Colonic mucosa (tissue), 4 donors: Measurements from ENCODE around the gene NCAM1. TPM values are rescaled to one million over a fixed set of nuclear protein-coding genes. Genes with fewer than 3 reads are reported as not detected.

Experiments used
- DNase-seq: peaks from one replicate; pipeline ENCODE4 v3.0.0-alpha.2; 2020
- H3K27ac ChIP-seq: fragments of 200-600 bp; one replicate; pipeline ENCODE4 v1.8.0; 2021
- H3K27me3 ChIP-seq: fragments of 200-600 bp; one replicate; pipeline ENCODE4 v1.8.0; 2021
- H3K36me3 ChIP-seq: fragments of 200-600 bp; one replicate; pipeline ENCODE4 v1.8.0; 2021
- H3K4me1 ChIP-seq: fragments of 200-600 bp; one replicate; pipeline ENCODE4 v1.8.0; 2021; ENCODE audit warnings: mild to moderate bottlenecking
- H3K4me3 ChIP-seq: fragments of 200-600 bp; one replicate; pipeline ENCODE4 v1.8.0; 2021
- H3K9ac ChIP-seq, 2 donors: one replicate each; pipeline ENCODE4 v1.7.0; 2013; ENCODE audit warnings: control low read depth in 2 of 2, low read depth in 2 of 2, low read length in 2 of 2
- H3K9me3 ChIP-seq: fragments of 200-600 bp; one replicate; pipeline ENCODE4 v1.8.0; 2021
- CTCF ChIP-seq: fragments of 200-600 bp; IDR thresholded peaks from one replicate; pipeline ENCODE4 v1.8.0; 2022; ENCODE audit warnings: antibody characterized with exemption, mild to moderate bottlenecking
- intact Hi-C: fragments of 100-400 bp; cut with DNase I; formaldehyde crosslinking; loops from one replicate; pipeline ENCODE4 v1.14.1; 2022
- total RNA-seq, 2 donors: library from RNA; stranded (reverse); fragmentation: NEBNext Ultra II Directional in 1 of 2; extraction: Animal tissue kit (Norgen Biotek cat#: 25700) in 1 of 2; gene quantifications; one replicate each; pipeline ENCODE4 v1.2.1, GENCODE V29; 2021
- donor health status: healthy.
- donor health status: DM: no; HTN: no; CAD: no.
- donor health status: DM: no; HTN: no; CAD: no.

The NCAM1 gene
- total RNA-seq, 2 donors from 2014 or later: 2.3 to 10.7 TPM

DNA sequence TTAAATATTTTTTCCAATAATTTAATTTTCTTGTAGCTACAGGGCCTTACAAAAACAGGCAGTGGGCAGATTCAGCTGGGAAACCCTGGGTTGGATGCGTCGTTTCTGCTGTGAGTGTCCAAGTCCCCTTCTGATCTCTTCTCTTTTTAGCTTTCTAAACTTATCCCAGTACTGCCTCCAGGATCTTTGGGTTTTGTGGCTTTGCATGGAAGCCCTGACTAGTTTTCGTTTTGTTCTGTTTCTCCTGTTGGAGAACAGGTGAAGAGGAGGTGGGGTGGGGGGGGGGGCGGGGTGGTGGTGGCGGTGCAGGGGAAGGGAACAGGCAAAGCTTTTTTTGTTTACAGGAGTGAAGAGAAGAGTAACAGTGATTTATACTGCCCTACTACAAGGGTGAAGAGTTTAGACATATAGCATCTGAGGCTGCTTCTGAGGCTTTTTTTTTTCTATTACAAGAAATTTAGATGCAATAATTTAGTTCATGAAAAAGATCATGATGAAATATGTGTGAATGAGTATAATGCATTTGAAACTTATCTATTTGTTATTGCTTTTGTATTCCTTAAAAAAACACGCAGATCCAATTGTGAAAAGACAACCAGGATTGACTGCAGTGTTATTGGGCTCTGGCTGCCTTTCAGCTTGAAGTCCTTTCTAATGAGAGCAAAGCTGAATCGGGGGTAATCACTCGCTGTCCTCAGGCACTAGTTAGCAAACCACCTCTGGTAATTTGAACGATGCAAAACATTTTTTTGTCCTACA is 142.9 kb downstream of the NCAM1 start:
- H3K27ac ChIP-seq: no peak overlapping the region

DNA sequence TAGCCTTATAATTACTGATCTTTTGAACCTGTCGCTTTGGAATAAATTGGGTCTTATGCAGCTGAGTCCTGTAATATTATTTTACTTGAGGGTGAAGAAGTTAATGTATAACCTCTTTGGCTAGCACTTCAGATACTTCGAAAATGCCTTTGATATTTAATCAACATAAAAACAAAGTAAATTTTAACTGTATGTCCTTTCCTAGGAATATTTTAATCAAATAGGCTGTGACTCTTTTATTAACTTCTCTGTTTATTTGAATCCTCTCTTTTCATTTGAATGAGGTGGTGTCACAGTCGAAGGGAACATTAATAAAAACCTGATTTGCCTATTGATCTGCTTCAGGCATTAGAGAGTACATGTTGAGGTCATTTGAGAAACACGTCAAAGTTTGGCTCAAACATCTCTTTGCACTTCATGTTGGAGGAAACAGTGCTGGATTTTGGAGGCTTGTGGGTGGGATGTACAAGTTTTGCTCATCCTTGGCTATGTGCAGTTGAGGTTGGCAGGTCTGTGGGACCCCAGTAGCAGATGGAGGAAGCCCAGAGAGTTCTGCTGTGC is 143.6 kb downstream of the NCAM1 start:
- Histone ChIP-seq H3K4me3 (no peak overlapping the region), H3K4me1 (no peaks in the 10 kb centered on the region), H3K36me3 (no peaks in the 10 kb centered on the region), H3K27me3 (no peaks in the 10 kb centered on the region), H3K27ac (no peak overlapping the region), H3K9me3 (no peaks in the 10 kb centered on the region), H3K9ac (no peak overlapping the region)
- intact Hi-C loops: no loop called here
- no peak for TF ChIP-seq CTCF
- DNase-seq: no peak

More for the DNA sequence above, 142.9 kb downstream of the NCAM1 start:
- Histone ChIP-seq H3K36me3 (no peaks in the 10 kb centered on the region), H3K4me3 (no peak overlapping the region), H3K4me1 (no peaks in the 10 kb centered on the region), H3K9me3 (no peaks in the 10 kb centered on the region), H3K9ac (no peak overlapping the region), H3K27me3 (no peaks in the 10 kb centered on the region)
- intact Hi-C loops: no loop called here
- TF ChIP-seq CTCF: no peak
- no peak for DNase-seq

DNA sequence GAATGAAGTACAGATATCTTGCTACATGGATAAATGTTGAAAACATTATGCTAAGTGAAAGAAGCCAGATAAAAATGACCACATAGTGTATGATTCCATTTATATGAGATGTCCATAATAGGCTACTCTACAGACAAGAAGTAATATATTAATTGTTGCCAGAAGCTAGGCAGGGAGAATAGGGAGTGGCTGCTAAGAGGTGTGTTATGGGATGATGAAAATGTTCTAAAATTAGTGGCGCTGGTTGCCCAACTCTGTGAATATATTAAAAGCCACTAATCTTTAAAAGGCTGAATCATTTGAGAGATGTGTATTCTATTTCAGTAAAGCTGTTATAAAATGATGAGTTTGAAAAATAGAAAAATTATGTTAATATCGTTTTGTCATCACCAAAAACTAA is 144.4 kb downstream of the NCAM1 start:
- Histone ChIP-seq H3K9ac (no peak overlapping the region), H3K36me3 (no peaks in the 10 kb centered on the region), H3K9me3 (no peaks in the 10 kb centered on the region), H3K4me1 (no peaks in the 10 kb centered on the region), H3K27me3 (no peaks in the 10 kb centered on the region), H3K27ac (no peak overlapping the region), H3K4me3 (no peak overlapping the region)
- intact Hi-C loops: no loop called here
- TF ChIP-seq CTCF: no peak
- no peak for DNase-seq

DNA sequence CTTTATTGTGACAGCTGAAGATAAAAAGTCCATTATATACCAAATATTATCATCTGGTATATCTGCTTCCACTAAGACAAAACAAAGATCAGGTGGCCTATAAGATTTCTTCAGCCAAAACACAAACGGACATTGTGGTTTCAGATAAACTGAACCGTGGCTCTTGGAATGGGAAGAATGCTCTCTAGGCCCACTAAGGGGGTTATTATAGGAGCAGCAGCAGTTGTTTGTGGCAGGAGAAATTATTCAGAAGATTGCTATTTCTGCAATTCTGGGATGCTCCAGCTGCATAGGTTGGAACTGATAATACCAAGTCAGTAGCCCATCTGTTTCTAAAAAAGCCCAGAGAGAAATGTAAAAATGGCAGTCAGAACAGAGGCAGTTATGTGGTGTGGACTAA is 145.3 kb downstream of the NCAM1 start:
- no peak for DNase-seq
- intact Hi-C loops: no loop called here
- TF ChIP-seq CTCF: no peak

DNA sequence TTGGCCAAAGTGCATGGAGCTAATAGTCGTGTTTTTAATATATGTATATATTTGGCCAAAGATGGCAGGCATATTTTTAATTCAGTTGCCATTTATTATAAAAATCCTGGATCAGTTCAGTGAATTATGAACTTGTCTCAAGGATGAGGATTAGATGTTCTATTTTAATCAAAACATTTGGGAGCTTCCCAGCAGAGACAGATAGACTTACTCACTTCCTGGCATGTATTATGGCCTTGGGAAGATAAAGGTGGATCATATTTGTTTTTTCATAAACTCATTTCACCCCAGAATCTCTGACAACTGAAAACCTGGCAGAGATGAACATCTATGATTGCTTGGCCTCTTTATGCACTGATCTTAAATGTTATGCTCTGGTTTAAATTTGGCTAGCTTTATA is 148.8 kb downstream of the NCAM1 start:
- Histone ChIP-seq H3K27me3 (no peaks in the 10 kb centered on the region), H3K4me3 (no peak overlapping the region), H3K9me3 (no peaks in the 10 kb centered on the region), H3K27ac (no peak overlapping the region), H3K36me3 (no peaks in the 10 kb centered on the region), H3K4me1 (no peaks in the 10 kb centered on the region), H3K9ac (no peak overlapping the region)
- intact Hi-C loops: loop anchor here (5.0 to 10.0 kb wide), 2 partner anchors 523 to 895 kb away; no protein-coding TSS in a partner anchor
- DNase-seq: no peak
- no peak for TF ChIP-seq CTCF

More for the DNA sequence above, 145.3 kb downstream of the NCAM1 start:
- H3K27ac ChIP-seq: no peak overlapping the region
- H3K9me3 ChIP-seq: no peaks in the 10 kb centered on the region
- H3K4me1 ChIP-seq: no peaks in the 10 kb centered on the region
- no peaks in the 10 kb centered on the region for H3K36me3 ChIP-seq
- no peaks in the 10 kb centered on the region for H3K27me3 ChIP-seq
- no peak overlapping the region for H3K4me3 ChIP-seq
- H3K9ac ChIP-seq: no peak overlapping the region
